Measurements from ENCODE around the gene DDX1. TPM values are rescaled to one million over a fixed set of nuclear protein-coding genes. Genes with fewer than 3 reads are reported as not detected.
"Not testable (repeated sequence)": the region's sequence is repeated elsewhere in the genome, so short reads cannot be mapped to it uniquely, and the experiment has no call there.

Gene DDX1
- total and polyA plus RNA-seq, 12 donors: 39.4 to 122 (median 77.2) TPM

- intact Hi-C loops (cut with DNase I): no loop called here
- WGBS, 4 donors: 93 to 97% (median 96%) methylated on average over 2 of the region's 2 CpGs
- Histone ChIP-seq H3K9me3 (replicated peaks in 1 of 3) (no peaks in the 10 kb centered on the region), H3K27ac (no peak overlapping the region), H3K4me3 (no peak overlapping the region), H3K27me3 (no peaks in the 10 kb centered on the region), H3K4me1 (replicated peaks in 1 of 2) (peaks cover 2 to 4% of the 10 kb centered on the region in 2 donors), H3K36me3 (replicated peaks in 1 of 2) (peaks cover 0 to 79% of the 10 kb centered on the region in 2 donors)
- DNase-seq: no peak
- TF ChIP-seq CTCF (IDR thresholded peaks at IDR 0.05) (no peak), POLR2A (IDR thresholded peaks at IDR 0.05) (no peak)
Observed at GRCh38 chr2:15620340-15620739, 28.7 kb downstream of the DDX1 start.

- H3K9me3 ChIP-seq (replicated peaks in 1 of 3): no peaks in the 10 kb centered on the region
- TF ChIP-seq POLR2A (IDR thresholded peaks at IDR 0.05): no peak
- no peak for TF ChIP-seq CTCF (IDR thresholded peaks at IDR 0.05)
- no peaks in the 10 kb centered on the region for H3K4me1 ChIP-seq (replicated peaks in 1 of 2)
- no peak for DNase-seq
- peaks cover 0 to 82% of the 10 kb centered on the region in 2 donors for H3K36me3 ChIP-seq (replicated peaks in 1 of 2)
- intact Hi-C loops (cut with DNase I): no loop called here
- 90 to 100% (median 97%) methylated on average over 4 of the region's 4 CpGs for WGBS, 4 donors
- no peak overlapping the region for H3K4me3 ChIP-seq
- no peaks in the 10 kb centered on the region for H3K27me3 ChIP-seq
- no peak overlapping the region for H3K27ac ChIP-seq
Observed at GRCh38 chr2:15620857-15621471, 29.3 kb downstream of the DDX1 start.

GRCh38 chr2:15621472-15621870 is 29.8 kb downstream of the DDX1 start:
- H3K27me3 ChIP-seq; H3K9me3 ChIP-seq (replicated peaks in 1 of 3); H3K4me3 ChIP-seq; H3K27ac ChIP-seq; intact Hi-C loops (cut with DNase I); H3K4me1 ChIP-seq (replicated peaks in 1 of 2); DNase-seq: not testable (repeated sequence)
- H3K36me3 ChIP-seq (replicated peaks in 1 of 2): peaks cover 0 to 79% of the 10 kb centered on the region in 2 donors
- 93 to 97% (median 94%) methylated on average over 5 of the region's 5 CpGs for WGBS, 4 donors

GRCh38 chr2:15622214-15622613 is 30.5 kb downstream of the DDX1 start:
- intact Hi-C loops (cut with DNase I): no loop called here
- no peak overlapping the region for H3K27ac ChIP-seq
- no peak overlapping the region for H3K4me3 ChIP-seq
- TF ChIP-seq CTCF (IDR thresholded peaks at IDR 0.05) (no peak), POLR2A (IDR thresholded peaks at IDR 0.05) (no peak)
- H3K9me3 ChIP-seq (replicated peaks in 1 of 3): no peaks in the 10 kb centered on the region
- no peak for DNase-seq
- H3K4me1 ChIP-seq (replicated peaks in 1 of 2): peaks cover 0 to 4% of the 10 kb centered on the region in 2 donors
- H3K36me3 ChIP-seq (replicated peaks in 1 of 2): peaks cover 0 to 80% of the 10 kb centered on the region in 2 donors
- no peaks in the 10 kb centered on the region for H3K27me3 ChIP-seq
- 97 to 100% (median 98%) methylated on average over 2 of the region's 2 CpGs for WGBS, 4 donors

All from adrenal gland (tissue), 12 donors.